HG02678 (cell line): ENCODE data around the gene FBXO30.

Experiments used
- ATAC-seq: cut with Tn5 transposase; IDR thresholded peaks from one replicate; pipeline ENCODE4 v1.9.1; 2021; ENCODE audit warnings: mild to moderate bottlenecking, moderate library complexity; ENCODE audit not compliant: unreplicated experiment

FBXO30 gene

GRCh38 chr6:145822456-145822855 lies 7.9 kb upstream of the FBXO30 start:
- ATAC-seq = no peak

- ATAC-seq = no peak
Measured at GRCh38 chr6:145819994-145820393, 5.4 kb upstream of the FBXO30 start.

GRCh38 chr6:145818796-145819195 lies 4.2 kb upstream of the FBXO30 start:
- ATAC-seq = no peak

- no peak for ATAC-seq
Measured at GRCh38 chr6:145816392-145816791, 1.8 kb upstream of the FBXO30 start.

GRCh38 chr6:145815309-145816274 lies 997 bp upstream of the FBXO30 start:
- ATAC-seq = peak; percentile 19

GRCh38 chr6:145814035-145814500 lies 527 bp downstream of the FBXO30 start:
- peak; percentile 11 for ATAC-seq

- no peak for ATAC-seq
Measured at GRCh38 chr6:145813285-145814034, 1.1 kb downstream of the FBXO30 start.

GRCh38 chr6:145811741-145812140 lies 2.9 kb downstream of the FBXO30 start:
- no peak for ATAC-seq

- peak; percentile 1 for ATAC-seq
Measured at GRCh38 chr6:145809785-145810184, 4.8 kb downstream of the FBXO30 start.

GRCh38 chr6:145809211-145809610 lies 5.4 kb downstream of the FBXO30 start:
- peak; percentile 78 for ATAC-seq

GRCh38 chr6:145808239-145808638 lies 6.4 kb downstream of the FBXO30 start:
- no peak for ATAC-seq

- no peak for ATAC-seq
Measured at GRCh38 chr6:145802141-145802540, 12.5 kb downstream of the FBXO30 start.

- no peak for ATAC-seq
Measured at GRCh38 chr6:145801021-145801420, 13.6 kb downstream of the FBXO30 start.

GRCh38 chr6:145798530-145798929 lies 16.1 kb downstream of the FBXO30 start:
- no peak for ATAC-seq

GRCh38 chr6:145789443-145789842 lies 25.2 kb downstream of the FBXO30 start:
- ATAC-seq = no peak

- no peak for ATAC-seq
Measured at GRCh38 chr6:145787688-145788087, 26.9 kb downstream of the FBXO30 start.

- ATAC-seq = peak; percentile 90
Measured at GRCh38 chr6:145784683-145785082, 29.9 kb downstream of the FBXO30 start.

- ATAC-seq = no peak
Measured at GRCh38 chr6:145783796-145784195, 30.8 kb downstream of the FBXO30 start.

GRCh38 chr6:145772846-145773245 lies 41.7 kb downstream of the FBXO30 start:
- ATAC-seq = no peak

- ATAC-seq = no peak
Measured at GRCh38 chr6:145765449-145765848, 49.1 kb downstream of the FBXO30 start.

GRCh38 chr6:145763742-145764141 lies 50.9 kb downstream of the FBXO30 start:
- no peak for ATAC-seq

GRCh38 chr6:145761584-145761983 lies 53.0 kb downstream of the FBXO30 start:
- peak; percentile 80 for ATAC-seq
